Transverse colon (tissue), 4 donors: ENCODE measurements around the gene ZDHHC19.

ENCODE experiments used
- CTCF ChIP-seq, 5 experiments: fragments of 200-600 bp in 3 of 5; fragments of 450-650 bp in 2 of 5; sonication (generic) in 3 of 5; IDR thresholded peaks; 1 replicate in 2 of 5; 2 replicates in 3 of 5; pipeline ENCODE4 v1.5.1; 2016 to 2017; ENCODE audit warnings: antibody characterized with exemption in 5 of 5, inconsistent platforms in 3 of 5, mild to moderate bottlenecking in 2 of 5, moderate library complexity in 1 of 5
- EP300 ChIP-seq: sonication (generic); formaldehyde crosslinking; IDR thresholded peaks from one replicate; pipeline ENCODE4 v1.6.1; 2017; ENCODE audit warnings: antibody characterized with exemption, low read depth
- POLR2A ChIP-seq: fragments of 450-650 bp; IDR thresholded peaks from one replicate; pipeline ENCODE4 v1.6.1; 2016; ENCODE audit warnings: antibody characterized with exemption, mild to moderate bottlenecking, moderate library complexity
- POLR2AphosphoS5 ChIP-seq, 3 donors: sonication (generic); formaldehyde crosslinking; IDR thresholded peaks; one replicate each; pipeline ENCODE4 v1.6.1; 2016; ENCODE audit warnings: antibody characterized with exemption in 3 of 3

DNA sequence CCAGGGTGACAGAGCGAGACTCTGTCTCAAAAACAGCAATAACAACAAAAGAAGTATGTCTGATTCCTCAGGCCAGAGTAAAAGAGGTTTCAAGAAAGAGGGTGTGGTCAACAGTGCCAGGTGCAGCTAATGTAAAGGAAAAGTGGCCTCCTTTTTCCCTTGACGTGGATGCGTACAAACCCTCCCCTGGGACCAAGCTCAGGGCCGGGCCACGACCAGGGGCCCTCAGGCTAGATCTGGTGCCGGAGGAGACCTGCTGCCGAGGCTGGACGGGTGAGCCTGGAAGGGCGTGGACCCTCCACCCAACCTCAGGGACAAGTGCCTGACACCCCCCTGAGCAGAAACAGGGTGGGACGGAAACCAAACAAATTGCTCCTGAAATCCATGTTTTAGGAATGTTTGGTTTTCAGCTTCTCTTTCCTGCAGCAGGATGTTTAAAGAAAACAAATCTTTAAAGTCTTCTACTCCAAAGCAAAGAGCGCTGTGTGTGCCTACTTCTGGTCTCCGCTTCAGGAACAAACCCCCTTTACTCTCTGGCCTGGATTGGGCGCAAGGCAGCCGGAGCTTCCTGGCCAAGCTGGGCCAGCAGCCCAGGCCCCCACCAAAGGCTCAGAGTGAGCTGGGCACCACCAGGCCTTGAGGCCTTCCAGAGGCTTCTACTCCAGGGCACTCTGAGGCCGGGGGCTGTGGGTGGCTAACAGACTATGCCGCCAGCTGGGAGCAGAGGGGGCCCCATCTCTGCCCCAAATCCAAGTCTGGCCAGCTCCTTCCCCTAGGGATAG lies 21.4 kb downstream of the ZDHHC19 start:
- TF ChIP-seq POLR2A = no peak
- TF ChIP-seq CTCF (IDR thresholded peaks at IDR 0.05) = no peak
- TF ChIP-seq POLR2AphosphoS5 (IDR thresholded peaks at IDR 0.05) = no peak
- TF ChIP-seq EP300 = no peak
